DLD1 (cell line): ENCODE results near the gene ZBTB44.
"Not testable (repeated sequence)": the region's sequence is repeated elsewhere in the genome, so short reads cannot be mapped to it uniquely, and the experiment has no call there.

ENCODE experiments used
- in situ Hi-C: cut with HindIII; loops from 2 replicates; pipeline ENCODE4 v1.10.0; 2017; ENCODE audit warnings: low sequenced_read_pairs

ZBTB44 gene, protein sequence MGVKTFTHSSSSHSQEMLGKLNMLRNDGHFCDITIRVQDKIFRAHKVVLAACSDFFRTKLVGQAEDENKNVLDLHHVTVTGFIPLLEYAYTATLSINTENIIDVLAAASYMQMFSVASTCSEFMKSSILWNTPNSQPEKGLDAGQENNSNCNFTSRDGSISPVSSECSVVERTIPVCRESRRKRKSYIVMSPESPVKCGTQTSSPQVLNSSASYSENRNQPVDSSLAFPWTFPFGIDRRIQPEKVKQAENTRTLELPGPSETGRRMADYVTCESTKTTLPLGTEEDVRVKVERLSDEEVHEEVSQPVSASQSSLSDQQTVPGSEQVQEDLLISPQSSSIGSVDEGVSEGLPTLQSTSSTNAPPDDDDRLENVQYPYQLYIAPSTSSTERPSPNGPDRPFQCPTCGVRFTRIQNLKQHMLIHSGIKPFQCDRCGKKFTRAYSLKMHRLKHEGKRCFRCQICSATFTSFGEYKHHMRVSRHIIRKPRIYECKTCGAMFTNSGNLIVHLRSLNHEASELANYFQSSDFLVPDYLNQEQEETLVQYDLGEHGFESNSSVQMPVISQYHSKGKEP

DNA sequence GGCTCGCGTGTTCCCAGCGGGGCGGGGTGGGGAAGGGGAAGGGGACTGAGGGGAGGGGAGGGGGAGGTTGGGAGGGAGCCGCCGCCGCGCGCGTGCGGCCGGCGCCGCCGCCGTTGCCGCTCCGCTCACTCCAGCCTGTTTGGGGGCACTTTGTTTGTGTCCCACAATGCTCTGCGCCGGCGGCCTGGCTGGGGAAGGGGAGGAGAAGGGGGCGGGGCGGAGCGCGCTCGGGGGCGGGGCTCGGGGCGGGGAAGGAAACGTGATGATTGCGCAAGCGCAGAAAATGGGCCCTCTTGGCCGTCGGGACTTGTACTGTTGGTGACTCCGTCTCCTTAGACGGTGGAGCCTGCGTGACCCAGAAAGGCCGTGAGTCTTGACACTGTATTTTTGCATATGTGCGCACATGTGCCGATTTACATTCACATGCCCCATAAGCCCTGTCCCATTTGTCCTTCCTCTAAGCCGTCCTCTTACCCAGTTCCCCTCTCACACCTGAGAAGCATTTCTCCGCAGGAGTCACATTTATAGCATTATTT, at the start of gene ZBTB44:
Gene ZBTB44, minus strand, starts transcription at position 168 of the 536 bp plus-strand sequence. CDS start 53,044 bp downstream, outside the sequence.
- in situ Hi-C loops = no loop called here

DNA sequence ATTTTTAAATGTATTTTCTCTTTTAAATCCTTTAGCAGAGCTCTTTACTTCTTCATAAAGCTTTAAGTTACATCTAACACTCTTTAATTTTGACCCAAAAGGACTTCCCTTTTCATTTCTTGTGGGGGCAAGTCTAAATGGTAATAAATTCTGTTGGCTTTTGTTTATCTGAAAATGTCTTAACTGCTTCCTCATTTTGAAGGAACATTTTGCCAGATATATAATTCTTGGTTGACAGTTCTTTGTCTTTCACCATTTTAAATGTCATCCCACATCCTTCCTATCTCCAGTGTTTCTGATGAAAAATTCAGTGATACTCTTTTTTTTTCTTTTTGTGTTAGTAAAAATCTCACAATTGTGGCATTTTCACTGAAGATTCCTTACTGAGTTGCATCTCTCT, 44.7 kb upstream of the ZBTB44 start:
- in situ Hi-C loops = no loop called here

DNA sequence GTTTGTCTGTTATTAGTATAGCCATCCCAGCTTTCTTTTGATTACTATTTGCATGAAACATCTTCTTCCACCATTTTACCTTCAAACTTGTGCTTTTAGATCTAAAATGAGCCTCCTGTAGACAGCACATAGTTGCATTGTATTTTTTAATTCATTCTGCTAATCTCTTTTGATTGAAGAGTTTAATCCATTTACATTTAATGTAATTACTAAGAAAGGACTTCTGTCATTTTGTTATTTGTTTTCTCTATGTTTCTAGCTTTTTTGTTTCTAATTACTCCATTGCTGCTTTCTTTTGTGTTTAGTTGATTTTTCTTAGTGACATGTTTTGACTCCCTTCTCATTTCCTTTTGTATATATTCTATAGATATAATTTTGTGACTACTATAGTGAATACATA, 43.7 kb upstream of the ZBTB44 start:
- in situ Hi-C loops = no loop called here

DNA sequence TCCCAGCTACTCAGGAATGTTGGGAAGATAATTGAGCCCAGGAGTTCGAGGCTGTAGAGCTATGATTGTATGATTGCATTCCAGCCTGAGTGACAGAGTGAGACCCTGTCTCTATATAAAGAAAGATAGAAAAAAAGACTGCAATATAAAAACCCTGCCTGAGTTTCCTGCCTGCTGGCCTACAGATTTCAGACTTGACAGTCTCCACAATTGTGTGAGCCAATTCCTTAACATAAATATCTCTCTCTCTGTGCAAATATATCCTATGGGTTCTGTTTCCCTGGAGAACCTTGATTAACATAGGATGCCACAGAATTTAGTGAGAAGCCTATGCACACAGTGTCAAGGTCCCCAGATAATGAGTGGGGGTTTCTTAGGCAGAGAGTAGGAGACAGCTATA, 32.5 kb upstream of the ZBTB44 start:
- in situ Hi-C loops = no loop called here

DNA sequence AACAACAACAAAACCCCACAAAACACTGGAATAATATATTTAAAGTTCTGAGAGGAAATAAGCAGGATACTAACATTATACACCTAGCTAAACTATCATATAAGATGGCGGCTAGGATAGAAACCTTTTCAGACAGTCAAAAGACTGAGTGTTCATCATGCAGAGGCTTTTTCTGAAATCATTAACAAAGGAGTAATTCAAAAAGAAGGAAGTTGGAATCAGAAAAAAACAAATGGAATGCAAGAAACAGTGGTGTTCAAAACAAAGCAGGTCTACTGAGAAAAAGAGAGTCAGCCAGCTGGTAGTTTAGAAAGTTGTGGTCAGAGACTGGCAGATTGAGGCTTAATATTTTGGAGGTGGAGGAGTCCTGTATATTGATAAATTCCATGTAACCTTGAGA, 30.1 kb upstream of the ZBTB44 start:
- in situ Hi-C loops = no loop called here

DNA sequence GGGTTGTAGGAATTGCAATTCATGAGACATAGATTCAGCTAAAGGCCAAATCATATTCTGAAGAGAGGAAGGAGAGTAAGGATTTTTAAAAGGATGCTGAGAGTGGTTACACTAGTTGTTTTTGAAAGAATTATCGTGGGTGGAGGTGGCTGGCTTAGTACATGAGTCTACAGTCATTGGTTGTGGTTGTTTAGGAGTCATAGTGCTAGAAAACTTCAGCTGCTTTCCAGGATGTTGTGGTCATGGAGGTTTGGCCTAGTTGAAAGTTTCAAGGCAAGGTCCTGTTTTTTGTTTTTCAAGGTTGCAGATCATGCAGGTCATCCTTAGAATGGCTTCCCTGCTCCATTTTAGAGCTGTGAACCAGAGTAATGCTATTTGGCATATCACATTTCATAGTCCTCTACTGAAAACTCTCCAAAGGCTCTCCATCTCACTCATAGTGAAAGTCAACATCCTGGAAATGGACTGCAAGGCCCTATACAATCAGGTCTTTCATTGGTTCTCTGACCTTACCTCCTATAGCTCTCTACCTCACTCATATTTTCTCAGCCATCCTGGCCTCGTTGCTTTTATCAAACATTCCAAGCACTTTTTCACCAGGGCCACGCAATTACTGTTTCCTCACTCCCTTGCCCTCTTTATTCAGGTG, 26.1 kb upstream of the ZBTB44 start:
- in situ Hi-C loops = no loop called here

DNA sequence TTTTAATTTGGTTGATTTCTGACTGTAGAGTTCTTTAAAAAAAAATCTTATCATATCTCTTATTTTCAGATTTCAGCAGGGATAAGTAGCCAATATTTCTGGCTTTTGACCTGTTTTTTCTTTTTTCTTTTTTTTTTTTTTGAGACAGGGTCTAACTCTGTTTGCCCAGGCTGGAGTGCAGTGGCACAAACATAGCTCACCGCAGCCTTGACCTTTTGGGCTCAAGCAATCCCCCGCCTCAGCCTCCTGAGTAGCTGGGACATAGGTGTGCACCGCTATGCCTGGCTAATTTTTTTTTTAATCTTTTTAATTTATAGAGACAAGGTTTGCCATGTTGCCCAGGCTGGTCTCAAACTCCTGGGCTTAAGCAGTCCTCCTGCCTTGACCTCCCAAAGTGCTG, 23.9 kb upstream of the ZBTB44 start:
- in situ Hi-C loops = no loop called here

DNA sequence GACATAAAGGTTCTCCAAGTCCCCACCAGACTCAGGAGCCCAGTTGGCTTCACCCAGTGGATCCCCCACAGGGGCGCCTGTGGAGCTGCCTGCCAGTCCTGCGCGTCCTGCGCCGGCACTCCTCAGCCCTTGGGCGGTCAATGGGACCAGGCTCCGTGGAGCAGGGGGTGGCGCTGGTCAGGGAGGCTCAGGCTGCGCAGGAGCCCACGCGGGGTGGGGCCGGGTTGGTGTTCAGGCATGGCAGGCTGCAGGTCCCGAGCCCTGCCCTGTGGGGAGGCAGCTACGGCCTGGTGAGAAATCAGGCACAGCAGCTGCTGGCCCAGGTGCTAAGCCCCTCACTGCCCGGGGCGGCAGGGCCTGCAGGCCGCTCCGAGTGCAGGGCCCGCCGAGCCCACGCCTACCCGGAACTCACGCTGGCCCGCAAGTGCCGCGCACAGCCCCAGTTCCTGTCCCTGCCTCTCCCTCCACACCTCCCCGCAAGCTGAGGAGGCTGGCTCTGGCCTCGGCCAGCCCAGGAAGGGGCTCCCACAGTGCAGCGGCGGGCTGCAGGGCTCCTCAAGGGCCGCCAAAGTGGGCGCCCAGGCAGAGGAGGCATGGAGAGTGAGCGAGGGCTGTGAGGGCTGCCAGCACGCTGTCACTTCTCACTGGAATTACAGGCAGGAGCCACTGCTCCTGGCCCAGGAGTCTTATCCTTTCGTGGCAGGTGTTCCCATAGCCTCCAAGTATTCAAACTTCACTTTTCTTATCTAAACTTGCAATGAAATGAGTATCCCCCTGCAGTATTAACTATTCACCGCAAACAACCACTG, 22.8 kb upstream of the ZBTB44 start:
- in situ Hi-C loops = no loop called here

DNA sequence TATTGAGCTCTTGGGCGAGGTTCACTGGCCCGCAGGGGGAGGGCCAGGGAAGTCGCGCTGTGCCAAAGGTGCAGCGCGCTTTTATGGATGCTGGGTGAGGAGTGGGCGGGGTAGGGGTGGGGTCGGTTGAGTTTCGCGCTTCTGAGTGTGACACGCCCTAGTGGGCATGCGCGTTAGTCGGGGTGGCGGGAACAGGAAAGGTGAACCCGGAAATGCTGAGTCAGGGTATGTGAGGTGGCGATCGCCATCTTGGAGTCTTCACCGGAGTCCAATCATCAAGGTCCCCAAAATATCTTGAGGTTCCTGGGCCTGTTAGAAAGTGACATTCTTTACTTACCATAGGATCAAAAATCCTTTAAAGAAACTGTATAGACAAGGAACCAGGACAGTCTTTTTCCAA, 16.7 kb upstream of the ZBTB44 start:
- in situ Hi-C loops = not testable (repeated sequence)

DNA sequence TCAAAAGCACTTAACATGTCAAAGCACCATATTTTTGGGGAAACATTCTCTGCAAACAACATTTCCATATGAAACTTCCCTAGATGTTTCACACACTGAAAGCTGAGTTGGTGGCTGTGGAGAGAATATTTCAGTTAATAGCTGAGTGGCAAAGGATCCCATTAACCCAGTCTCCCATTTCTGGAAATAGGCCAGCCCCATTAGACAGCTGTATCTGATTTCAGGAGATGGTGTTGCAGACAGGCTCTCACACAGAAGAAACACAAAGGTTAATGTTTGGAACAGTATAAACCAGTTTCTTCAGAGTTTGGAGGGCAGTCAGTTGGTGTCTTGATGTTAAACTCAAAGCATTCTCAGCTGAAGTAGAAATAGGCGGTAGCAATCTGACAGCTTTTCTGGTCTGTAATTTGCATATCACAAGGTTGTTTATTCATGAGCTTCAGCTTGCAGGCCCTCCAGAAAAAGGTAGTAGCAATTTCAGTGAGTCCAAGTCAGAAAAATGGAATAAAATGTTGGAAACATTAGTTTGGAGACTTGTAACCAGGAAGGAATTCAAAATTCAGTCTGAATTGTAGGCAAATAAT, 15.5 kb upstream of the ZBTB44 start:
- in situ Hi-C loops = no loop called here

DNA sequence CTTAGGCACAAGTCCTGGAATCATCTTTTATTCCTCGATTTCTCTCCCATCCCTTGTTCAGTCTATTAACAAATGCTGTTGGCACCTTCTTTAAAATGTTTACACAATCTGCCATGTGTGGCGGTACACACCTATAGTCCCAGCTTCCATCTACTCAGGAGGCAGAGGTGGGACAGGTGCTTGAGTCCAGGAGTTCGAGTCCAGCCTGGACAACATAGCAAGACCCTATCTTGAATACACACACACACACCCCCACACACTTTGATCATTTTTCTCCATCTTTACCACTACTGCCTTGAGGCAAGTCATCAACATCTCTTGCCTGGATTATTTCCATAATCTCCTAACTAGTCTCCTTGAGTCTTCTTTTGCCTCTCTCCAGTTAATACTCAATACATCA, 13.7 kb upstream of the ZBTB44 start:
- in situ Hi-C loops = no loop called here

DNA sequence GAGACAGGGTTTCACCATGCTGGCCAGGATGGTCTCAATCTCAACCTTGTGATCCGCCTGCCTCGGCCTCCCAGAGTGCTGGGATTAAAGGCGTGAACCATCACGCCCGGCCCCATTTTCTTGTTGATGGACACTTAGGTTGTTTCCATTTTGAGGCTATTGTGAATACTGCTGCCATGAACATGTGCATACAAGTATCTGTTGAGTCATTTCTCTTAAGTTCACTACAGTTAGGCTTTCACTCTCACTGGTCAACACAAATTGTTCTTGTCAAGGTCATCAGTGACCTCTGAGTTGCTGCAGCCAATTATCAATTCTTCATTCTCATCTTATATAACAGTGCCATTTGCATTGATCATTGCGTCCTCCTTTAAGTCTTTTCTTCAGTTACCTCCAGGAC, 13.0 kb upstream of the ZBTB44 start:
- in situ Hi-C loops = no loop called here

DNA sequence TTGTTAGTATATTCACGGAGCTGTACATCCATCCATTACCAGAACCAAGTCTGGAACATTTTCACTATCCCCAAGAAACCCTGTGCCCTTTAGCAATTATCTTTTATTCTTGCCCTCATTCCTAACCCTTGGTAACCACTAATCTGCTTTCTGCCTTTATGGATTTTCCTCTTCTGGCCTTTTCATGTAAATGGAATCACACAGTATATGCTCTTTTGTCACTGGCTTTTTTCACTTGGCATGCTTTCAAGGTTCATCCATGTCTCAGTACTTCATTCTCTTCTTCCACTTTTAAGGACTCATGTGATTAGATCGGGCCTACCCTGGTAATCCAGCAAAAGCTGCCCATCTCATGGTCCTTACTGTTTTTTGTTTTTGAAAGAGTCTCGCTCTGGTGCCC, 11.0 kb upstream of the ZBTB44 start:
- in situ Hi-C loops = no loop called here

DNA sequence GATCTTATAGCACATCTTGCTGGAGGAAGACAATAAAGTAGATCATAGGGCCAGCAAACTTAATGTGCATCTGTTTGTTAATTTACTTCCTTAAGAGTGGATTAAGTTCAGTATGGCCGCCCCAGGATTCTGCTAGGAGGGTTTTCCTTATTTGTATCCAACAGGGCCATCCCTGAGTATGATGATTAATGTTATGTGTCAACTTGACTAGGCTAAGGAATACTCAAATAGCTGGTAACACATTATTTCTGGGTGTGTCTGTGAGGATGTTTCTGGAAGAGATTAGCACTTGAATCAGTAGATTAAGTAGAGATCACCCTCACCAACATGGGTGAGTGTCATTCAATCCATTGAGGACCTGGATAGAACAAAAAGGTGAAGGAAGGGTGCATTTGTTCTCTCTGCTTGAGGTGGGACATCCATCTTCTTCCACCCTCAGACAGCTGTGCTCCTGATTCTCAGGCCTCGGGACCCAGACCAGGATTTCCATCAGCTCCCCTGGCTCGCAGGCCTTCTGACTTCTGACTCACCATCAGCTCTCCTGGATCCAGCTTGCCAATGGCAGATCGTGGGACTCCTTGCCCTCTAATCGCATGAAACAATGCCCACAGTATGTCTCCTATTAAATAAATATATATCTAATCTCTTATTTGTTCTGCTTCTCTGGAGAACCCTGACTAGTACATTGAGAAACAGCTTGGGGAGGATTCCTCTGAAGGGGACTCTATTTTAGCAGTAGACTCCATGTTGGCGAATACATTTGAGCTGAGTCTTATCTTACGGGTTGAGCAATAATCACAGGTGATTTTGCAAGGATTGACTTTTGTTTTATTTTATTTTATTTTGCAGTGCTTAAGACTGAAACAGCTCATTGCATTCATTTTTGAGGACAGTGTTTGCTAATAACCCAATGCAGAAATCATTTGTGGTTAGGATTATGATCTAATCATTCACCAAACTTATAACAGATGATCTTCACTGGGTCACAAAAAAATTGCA, 9.0 kb upstream of the ZBTB44 start:
- in situ Hi-C loops = no loop called here

DNA sequence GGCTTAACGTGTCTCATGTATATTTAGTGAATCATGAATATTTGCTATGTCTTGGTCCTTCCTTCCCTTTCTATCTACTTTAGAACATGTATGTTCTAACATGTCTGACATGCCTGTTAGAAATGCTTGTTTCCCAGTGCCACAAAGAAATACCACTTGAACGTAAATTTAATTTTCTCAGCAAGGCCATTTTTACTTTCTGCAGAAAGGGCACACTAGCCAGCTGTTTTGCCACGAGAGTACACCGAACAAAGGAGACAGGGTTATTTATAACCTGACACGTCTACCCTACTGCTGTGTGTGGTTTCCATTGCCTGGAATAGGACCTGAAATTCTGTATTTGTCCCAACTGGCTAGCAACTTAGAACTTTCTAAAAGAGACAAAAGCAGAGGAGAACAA, 7.4 kb upstream of the ZBTB44 start:
- in situ Hi-C loops = no loop called here

DNA sequence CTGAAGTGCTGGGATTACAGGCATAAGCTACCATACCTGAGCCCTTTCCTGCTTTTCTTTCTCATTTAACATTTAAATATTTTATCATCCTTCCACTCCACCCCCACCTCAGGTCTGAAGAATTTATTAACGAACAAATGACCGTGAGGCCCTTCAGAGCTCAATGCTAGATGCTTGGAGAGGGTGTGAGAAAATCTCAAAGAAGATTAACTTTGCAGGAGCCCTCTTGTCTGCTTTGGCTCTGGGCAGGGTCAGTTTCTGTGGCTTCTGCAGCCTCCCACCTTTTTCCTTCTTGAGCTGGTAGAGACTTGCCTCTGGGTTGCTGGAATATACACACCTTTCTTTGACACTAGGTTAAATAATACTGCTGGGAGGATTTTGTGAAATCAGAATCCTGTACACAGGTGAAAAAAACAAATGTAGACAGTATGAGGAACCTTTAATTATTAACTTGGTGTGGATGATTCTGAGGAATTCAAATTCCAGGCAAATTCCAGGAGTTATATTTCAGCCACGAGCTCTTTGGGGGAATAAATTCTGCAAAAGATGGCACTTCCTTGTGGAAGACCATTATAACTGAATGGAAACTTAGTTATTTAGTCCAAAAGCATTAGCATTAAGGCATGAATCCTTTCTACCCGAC, 3.4 kb upstream of the ZBTB44 start:
- in situ Hi-C loops = no loop called here

DNA sequence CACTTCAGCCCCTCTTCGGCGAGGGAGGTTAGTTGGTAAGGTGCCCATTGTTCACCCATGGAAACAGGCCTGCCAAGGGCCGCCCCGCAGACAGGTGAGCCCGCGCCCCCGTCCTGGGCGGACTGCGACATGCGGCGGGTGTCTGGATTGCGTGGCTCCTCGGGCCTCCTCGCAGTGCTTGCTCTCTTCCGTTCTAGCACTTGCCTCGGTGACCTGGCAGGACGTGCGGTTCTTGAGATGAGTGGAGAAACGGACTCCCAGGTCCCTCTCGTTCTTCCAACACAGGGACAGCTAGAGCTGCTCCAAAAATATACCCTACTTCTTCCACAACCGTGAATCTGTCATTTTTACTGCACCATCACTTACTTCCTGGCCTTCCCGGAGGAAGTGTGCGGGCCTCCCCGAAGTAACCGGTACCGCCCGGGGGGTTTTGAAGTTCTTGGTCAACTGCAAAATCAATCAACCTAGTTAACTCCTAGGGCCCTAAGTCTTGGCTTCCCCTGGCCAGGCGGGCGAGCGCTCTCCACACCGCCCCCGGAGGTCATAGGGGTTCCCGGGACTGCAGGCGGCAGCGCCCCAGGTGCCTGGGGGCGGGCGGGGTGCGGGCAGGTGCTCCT, 745 bp upstream of the ZBTB44 start:
- in situ Hi-C loops = no loop called here

DNA sequence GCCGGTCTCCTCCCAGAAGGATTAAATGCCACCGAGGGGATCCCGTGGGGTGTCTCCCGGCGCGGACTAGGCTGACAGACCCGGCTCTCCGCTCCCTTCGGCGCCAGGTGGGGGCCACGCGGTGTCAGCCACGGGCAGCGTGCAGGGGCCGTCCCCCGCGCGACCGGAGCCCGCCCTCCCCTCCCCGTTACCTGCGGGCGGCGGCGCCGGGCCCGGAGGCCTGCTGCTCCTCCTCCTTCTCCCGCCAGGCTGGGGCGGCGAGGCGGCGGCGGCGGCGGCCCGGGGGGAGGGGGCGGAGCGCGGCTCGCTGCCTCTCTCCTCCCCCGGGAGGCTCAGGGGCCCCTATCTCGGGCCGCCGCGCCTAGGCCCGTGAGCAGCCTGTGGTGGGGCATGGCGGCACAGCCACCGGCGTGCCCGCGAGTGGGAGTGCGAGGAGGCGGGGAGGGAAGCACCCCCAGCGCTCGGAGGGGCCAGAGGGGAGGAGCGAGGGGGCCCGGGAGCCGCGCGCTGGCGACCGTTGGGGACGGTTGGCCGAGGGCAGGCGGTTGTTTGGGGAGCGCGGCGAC, 450 bp downstream of the ZBTB44 start:
- in situ Hi-C loops = no loop called here
